Raji (cell line): Measurements from ENCODE around the gene NKD1.

Experiments
- POLR2A ChIP-seq: IDR thresholded peaks from 2 replicates; pipeline ENCODE4 v1.6.1; 2011; ENCODE audit warnings: low read depth, low read length, control low read depth; ENCODE audit not compliant: insufficient read depth

NKD1 gene

DNA sequence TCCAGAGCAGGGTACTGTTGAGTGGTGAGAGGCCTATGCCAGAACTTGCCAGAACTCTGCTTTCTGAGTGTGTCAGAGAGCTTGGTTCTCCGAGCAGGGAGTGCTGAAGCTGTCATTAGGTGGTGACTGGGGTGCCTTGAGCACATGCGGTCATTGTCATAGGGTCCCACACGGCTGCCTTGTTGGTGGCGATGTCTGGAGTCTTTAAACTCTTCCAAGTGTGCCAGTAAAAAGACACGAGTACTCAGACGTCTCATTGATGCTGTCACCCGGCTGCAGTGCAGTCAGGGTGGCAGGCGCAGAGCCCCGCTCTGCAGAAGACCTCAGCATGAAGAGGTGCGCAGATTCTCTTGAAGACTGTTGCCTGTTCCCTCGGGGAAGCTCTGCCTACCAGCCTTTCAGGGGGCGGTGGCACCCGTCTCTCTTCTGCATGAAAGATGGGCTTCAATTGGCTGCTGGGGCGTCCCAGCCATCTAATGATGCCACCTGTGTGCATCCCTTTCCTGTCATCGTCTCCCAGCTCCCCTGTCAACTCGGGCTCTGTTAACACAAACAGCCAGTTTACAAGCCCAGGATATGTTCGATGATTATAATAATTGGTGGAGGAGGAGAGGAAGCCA is 58.3 kb downstream of the NKD1 start:
- no peak for TF ChIP-seq POLR2A

DNA sequence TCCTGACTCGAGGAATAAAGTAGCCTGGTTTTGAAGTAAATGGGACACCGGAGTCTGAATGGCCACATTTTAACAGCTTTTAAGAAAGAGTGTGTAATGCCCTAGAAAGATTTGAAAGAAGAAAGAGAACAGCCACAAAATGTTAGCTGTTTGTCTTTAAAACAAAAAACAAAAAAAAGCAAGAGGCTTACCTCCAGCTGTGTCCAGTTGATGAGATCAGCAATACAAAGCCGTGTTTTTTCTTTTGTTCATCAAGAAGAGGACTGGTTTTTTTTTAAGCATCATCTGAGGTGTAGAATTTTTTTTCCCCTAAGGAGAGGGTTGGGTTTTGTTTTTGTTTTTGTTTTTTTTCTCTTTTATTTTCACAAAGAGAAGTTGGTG is 58.8 kb downstream of the NKD1 start:
- TF ChIP-seq POLR2A, result no peak

DNA sequence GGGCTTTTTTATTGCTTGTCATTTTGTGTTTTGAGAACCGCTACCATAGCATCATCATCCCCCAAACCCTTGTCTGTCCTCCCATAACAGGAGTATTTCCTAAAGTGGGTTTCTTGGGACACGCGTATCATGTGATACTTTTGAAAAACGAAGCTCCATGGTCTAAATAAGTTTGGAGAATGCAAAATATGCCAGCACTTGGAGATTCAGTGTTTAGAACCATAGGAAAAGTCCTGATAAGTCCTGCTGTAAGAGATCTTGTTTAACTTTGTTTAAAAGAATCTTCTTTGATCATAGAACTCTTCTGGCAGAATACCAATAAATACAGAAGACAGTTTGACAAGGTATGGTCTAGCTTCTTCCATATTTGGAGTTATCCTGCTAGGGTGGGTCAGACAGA is 59.3 kb downstream of the NKD1 start:
- no peak for TF ChIP-seq POLR2A

DNA sequence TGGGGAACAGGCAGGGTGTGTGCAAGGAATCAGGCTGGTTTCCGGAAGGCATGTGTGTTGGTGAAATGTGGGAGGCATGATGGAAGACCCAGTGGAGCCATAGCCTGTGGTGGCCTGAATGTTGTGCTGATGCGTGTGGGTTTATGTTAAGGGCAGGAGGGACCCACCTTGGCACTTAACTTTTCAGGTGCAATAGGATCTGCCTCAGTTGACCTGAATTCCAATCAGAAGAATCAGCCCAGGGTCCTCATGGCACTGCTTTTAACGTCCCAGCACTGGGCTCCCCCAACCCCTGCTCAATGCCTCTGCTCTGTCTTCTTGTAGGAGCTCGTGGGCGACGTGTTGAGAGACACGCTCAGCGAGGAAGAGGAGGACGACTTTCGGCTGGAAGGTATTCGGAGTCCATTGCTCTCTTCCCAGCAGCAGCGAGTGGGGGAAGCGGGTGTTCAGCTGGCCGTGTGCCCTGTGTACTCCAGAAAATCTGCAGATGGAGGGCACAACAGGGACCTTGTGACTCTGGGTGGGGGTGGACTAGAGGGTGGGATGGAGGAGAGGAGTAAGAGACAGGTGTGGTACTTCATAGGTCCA is 59.9 kb downstream of the NKD1 start:
- no peak for TF ChIP-seq POLR2A

DNA sequence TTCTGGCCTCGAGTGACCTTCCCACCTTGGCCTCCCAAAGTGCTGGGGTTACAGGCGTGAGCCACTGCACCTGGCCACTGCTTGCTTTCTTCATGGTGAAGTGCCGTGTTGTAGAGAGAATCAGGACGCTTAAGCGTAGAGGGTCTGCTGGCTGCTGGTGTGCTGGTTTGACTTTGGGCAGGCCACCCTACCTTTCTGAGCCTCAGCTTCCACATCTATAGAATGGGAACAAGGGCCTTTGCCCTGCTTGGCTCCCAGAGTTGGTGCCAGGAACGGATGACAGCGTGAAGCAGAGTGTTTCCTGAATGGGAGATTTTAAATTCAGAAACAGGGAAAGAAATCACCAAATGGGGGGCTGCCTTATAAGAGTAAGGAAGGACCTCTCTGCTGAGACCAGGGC is 60.9 kb downstream of the NKD1 start:
- no peak for TF ChIP-seq POLR2A

DNA sequence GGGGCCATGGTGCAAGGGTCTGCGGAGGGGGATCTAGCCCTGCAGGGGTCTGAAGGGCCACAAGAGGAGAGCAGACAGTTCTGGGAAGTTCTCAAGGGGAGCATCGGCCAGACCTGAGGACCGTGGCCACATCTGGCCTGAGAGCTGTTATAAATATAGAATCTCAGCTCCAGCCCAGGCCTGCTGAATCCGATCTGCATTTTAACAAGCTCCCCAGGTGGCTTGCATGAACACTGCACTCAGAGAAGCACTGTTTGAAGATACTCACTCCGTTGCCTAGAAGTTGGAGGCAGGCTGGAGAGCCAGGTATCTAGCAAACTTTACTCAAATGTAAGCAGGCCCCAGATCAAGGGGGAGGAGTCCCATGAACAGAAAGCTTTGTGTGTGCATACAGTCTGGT is 61.3 kb downstream of the NKD1 start:
- no peak for TF ChIP-seq POLR2A

DNA sequence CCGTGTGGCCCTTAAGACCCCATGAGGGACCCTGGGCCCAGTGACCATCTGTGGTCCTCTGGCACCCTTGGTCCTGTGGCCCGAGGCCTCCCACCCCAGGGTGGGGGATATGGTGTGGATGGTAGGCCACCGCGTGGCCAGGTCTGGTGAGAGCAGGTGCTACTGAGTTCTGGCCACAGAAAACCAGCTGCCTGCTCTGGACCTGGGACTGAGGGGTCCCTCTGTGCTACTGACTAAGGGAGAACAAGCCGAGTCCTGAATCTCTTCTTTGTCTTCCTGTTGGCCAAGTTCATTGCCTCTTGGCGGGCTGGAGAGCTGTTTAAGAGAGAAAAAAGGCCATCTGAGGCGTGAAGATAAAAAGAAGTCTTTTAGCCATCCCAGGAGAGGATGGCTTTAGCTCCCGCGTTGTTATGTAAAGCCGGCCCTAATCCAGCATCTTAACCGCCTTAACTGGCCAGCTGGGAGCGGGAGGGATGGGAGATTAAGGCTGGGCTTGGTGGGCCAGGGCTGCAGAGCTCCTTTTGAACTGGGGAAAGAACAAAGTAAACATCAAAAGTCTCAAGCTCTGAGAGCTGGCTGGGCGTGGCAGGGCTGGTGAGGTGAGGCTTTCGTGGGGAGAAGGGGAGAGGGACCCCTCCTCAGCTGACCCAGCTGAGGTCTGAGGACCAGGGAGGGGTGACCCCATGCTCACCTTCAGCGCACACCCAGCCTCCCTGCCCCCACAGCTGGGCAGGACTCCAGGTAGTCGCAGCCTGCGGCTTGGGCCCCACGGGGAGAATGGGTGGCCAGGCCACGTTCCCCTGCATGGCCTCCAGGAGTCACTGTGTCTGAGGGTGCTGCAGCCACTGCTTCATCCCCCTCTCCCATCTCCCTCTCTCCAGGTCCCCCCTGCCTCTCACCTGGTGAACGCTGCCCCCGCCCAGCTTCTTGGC is 62.4 kb downstream of the NKD1 start:
- TF ChIP-seq POLR2A, result no peak

DNA sequence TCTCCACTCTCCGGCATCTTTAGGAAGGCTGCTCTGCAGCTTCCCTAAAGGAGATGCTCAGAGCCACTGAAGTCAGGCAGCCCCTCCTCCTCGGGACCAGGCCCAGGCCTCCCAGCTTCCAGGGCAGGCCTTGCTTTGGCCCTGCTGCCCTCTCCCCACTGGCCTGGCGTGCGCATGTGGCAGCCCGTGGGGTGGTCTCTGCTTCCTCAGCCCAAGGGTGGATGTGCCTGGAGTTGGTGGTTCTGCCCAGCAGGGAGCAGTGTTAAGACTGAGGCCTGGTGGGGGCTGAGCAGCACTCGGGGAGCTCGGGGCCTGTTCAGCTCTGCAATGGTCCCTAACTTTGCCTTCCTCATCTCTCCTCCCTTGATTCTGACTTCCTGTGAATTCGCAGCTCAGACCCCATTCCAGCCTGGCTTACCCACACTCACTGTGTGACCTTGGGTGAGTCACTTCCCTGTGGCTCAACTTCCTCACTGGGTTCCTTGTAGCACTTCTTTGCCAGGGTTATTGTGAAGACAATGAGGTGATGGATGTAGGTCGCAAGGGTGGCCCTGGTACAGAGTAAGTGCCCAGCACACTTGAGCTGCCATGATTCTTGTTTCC is 63.2 kb downstream of the NKD1 start:
- TF ChIP-seq POLR2A, result no peak

DNA sequence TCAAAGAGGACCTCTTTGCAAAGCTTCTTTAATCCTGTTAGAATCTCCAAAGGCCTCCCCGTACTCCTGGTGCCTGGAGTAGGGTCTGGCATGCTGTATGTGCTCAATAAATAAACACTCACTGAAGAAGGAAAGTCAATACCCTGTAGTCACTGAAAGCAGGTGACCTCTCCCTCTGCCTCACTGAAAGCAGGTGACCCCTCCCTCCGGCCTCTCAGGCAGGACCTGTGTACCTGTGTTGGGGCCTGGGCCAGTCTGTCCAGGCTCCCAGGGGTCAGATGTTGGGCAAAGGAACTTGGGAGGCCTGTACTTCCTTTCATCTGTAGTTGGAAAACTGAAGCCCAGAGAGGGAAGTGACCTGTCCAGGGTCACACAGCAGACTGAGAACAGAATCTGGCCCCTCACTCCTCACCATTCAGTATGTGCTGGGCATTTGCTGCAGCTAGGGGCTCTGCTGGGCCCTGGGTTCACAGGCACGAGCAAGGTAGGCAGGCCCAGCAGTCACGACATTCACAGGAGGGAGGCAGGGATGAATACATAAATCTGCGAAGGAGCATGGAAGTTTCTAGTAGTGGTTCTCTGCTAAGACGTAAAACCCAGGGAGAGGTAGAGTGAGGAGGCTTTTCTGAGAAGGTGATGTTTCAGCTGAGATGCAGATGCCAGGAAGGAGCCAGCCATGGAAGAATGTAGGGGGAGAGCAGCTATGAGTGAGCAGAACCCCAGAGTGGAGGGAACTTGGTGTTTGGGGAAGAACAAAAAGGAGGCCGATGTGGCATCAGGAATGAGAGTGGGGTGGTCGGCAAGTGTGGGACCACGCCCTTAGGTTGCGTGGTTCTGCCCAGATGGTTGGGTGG is 64.0 kb downstream of the NKD1 start:
- no peak for TF ChIP-seq POLR2A

DNA sequence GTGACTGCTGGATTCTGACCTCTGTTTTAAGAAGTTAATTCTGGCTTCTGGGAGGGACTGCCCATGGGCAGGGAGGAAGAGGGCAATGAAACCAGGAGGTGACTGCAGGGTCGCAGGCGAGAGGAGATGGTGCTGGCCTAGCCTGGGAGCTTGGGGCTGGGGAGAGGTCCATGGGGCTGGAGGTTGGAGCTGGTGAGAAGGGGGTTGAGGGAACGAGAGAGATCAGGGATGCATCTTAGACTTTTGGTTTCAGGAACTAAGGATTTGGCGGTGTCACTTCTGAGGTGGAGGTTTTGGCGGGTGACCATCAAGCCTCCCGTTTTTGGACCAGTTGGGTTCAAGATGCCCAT is 64.6 kb downstream of the NKD1 start:
- TF ChIP-seq POLR2A, result no peak

DNA sequence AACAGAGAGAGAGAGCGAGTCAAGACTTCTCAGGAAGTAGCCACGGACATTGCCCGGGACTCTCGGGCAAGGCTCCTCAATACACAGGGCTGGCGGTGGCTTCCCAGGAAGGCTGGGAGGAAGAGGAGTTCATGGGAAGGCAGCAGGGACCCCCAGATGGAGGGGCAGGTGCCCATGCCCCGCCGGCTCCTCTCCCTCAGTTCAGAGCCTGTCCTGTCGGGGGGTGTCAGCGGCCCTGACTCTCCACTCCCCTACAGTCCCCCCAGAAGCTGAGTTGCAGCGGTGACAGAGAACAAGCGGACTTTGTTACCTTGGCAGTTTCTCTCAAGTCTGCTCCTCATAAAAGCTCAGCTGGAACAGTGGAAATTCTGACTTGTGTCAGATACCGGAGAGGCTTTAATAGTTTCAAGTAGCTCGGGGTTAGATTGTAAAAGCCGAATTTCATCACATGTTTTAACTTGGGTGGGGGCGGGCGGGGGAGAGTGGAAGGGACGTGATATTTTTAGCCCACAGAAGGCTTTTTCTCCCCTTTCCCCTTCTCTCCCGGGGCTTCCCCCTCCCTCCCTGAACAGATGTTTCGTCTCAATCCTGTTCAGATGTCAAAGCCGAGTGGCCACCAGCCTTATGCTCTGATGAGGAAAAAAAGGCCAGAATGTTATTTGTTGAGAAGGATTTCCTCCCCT is 65.2 kb downstream of the NKD1 start:
- TF ChIP-seq POLR2A, result no peak

DNA sequence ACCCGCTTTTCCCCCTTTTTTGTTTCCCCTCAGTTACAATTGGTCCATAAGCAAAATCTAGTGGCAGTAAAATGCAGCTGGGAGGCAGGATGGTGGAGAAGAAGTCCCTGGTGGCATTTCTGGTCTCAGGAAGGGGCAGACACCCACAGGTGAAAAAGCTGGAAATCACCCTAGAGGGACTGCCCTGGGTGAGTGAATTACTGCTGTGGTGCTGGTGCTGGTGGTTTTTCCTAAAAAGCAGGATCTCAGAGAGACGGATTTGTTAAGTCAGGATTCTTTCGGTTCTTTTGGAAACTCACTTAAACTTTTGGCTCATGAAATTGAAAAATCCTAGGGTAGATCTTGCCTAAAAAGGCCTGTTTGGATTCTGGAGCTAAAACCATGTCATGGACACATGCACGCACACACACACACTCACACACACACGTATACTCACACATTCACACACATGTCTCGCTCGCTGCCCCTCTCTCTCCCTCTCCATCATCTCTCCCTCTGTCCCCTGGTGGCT is 65.8 kb downstream of the NKD1 start:
- no peak for TF ChIP-seq POLR2A

DNA sequence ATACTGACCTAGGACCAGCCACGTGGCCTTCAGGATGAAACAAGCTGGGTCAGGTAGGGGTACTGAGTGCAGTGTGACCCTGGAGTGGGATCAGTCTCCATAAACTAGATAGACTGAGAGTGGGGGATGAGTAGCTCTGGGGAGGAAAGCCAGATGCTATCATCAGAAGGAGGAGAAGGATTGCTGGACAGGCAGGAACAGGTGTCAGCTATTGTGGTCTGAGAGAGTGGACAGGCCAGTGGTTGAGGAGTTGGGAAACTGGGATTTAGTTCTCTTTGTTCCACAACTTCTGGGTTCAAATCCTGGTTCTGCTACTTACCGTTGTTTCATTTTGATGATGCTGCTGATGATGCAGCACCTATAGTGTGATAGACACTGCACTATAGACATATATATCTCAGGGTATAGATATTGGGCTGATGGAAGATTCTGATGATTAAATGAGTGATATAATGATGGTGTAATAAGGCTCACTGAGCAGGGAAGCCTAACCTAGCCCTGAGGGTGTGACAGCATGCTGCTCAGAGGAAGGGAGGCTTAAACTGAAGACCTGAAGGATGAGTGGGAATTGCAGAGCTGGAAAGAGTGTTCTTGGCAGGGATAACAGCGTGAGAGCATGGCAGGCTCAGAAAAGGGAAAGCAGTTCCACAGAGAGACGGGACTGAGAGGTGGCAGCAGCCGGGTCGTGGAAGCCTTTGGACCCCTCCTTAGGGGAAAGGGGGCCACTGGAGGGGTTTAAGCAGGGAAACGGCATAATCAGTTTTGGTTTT is 66.9 kb downstream of the NKD1 start:
- TF ChIP-seq POLR2A, result no peak
